Left lung (tissue), 10 donors: ENCODE results near the gene KHDC1L. TPM values are rescaled to one million over a fixed set of nuclear protein-coding genes. Genes with fewer than 3 reads are reported as not detected.

Experiments used
- ATAC-seq: fragments of 200-7000 bp; cut with Tn5 transposase; one replicate; pipeline ENCODE4 v1.9.1; 2020; ENCODE audit warnings: moderate library complexity
- DNase-seq, 4 donors: peaks; one replicate each; pipeline ENCODE4 v3.0.0-alpha.2; 2013 to 2020
- H3K27ac ChIP-seq, 2 donors: fragments of 200-600 bp; sonication (generic) in 1 of 2; one replicate each; pipeline versions ENCODE4 v1.5.0 to v1.8.0; 2020 to 2021
- H3K27me3 ChIP-seq, 2 donors: fragments of 200-600 bp; sonication (generic) in 1 of 2; one replicate each; pipeline versions ENCODE4 v1.5.0 to v1.8.0; 2020 to 2021
- H3K36me3 ChIP-seq, 2 donors: fragments of 200-600 bp; sonication (generic) in 1 of 2; one replicate each; pipeline versions ENCODE4 v1.5.0 to v1.8.0; 2020 to 2021
- H3K4me1 ChIP-seq, 2 donors: fragments of 200-600 bp; one replicate each; pipeline ENCODE4 v1.8.0; 2021
- H3K4me3 ChIP-seq, 2 donors: fragments of 200-600 bp; sonication (generic) in 1 of 2; one replicate each; pipeline versions ENCODE4 v1.5.0 to v1.8.0; 2020 to 2021; ENCODE audit warnings: mild to moderate bottlenecking in 1 of 2
- H3K9me3 ChIP-seq, 2 donors: fragments of 200-600 bp; sonication (generic) in 1 of 2; one replicate each; pipeline versions ENCODE4 v1.5.0 to v1.8.0; 2020 to 2021
- CTCF ChIP-seq, 2 donors: fragments of 200-600 bp; sonication (generic) in 1 of 2; IDR thresholded peaks; one replicate each; pipeline versions ENCODE4 v1.5.0 to v1.8.0; 2021; ENCODE audit warnings: antibody characterized with exemption in 2 of 2
- intact Hi-C, 2 donors: fragments of 100-400 bp; cut with DNase I; formaldehyde crosslinking; loops; one replicate each; pipeline versions ENCODE4 v1.11.2 to v1.14.2; 2022
- polyA plus RNA-seq, 6 donors: library from polyadenylated mRNA; unstranded; fragments of 120-200 nt; gene quantifications; one replicate each; pipeline ENCODE4 v1.2.1, GENCODE V29; 2013; ENCODE audit not compliant: insufficient read length in 6 of 6
- total RNA-seq, 2 donors: library from RNA; stranded (reverse); fragmentation: NEBNext Ultra II Directional; extraction: Animal tissue kit (Norgen Biotek cat#: 25700); gene quantifications; one replicate each; pipeline ENCODE4 v1.2.1, GENCODE V29; 2021
- donor health status: DM: no; HTN: yes; CAD: no.
- donor health status: DM: no; HTN: no; CAD: no.

The KHDC1L gene
- total and polyA plus RNA-seq, 8 donors = 0.24 to 1.2 (median 0.88) TPM; not detected in 2

GRCh38 chr6:73227606-73228255, 2.4 kb upstream of the KHDC1L start:
- ATAC-seq (no peak), DNase-seq (no peak)
- Histone ChIP-seq H3K36me3 (no peaks in the 10 kb centered on the region), H3K27me3 (no peaks in the 10 kb centered on the region), H3K4me3 (no peak overlapping the region), H3K27ac (no peak overlapping the region), H3K4me1 (no peaks in the 10 kb centered on the region), H3K9me3 (no peaks in the 10 kb centered on the region)
- TF ChIP-seq CTCF (IDR thresholded peaks at IDR 0.05) = no peak
- intact Hi-C loops = no loop called here

- ATAC-seq = no peak
- Histone ChIP-seq H3K4me1 (no peaks in the 10 kb centered on the region), H3K27ac (no peak overlapping the region), H3K9me3 (peaks cover 0 to 2% of the 10 kb centered on the region in 2 donors), H3K27me3 (no peaks in the 10 kb centered on the region), H3K36me3 (no peaks in the 10 kb centered on the region), H3K4me3 (no peak overlapping the region)
- intact Hi-C loops = no loop called here
- no peak for TF ChIP-seq CTCF (IDR thresholded peaks at IDR 0.05)
- no peak for DNase-seq
These were observed 8.4 kb downstream of the KHDC1L start for GRCh38 chr6:73216859-73217258.

- Histone ChIP-seq H3K4me3 (no peak overlapping the region), H3K36me3 (no peaks in the 10 kb centered on the region)
- intact Hi-C loops = no loop called here
These were observed 16.2 kb downstream of the KHDC1L start for GRCh38 chr6:73209117-73209516.

GRCh38 chr6:73207221-73207837, 18.0 kb downstream of the KHDC1L start:
- no peak overlapping the region for H3K4me3 ChIP-seq
- no peaks in the 10 kb centered on the region for H3K36me3 ChIP-seq
- TF ChIP-seq CTCF (IDR thresholded peaks at IDR 0.05) = no peak
- no peak for DNase-seq
- no peaks in the 10 kb centered on the region for H3K9me3 ChIP-seq
- intact Hi-C loops = no loop called here
- no peaks in the 10 kb centered on the region for H3K4me1 ChIP-seq
- no peak for ATAC-seq
- no peaks in the 10 kb centered on the region for H3K27me3 ChIP-seq
- no peak overlapping the region for H3K27ac ChIP-seq

More at GRCh38 chr6:73209117-73209516, 16.2 kb downstream of the KHDC1L start:
- Histone ChIP-seq H3K4me1 (no peaks in the 10 kb centered on the region), H3K27ac (no peak overlapping the region), H3K27me3 (no peaks in the 10 kb centered on the region), H3K9me3 (no peaks in the 10 kb centered on the region)
- DNase-seq = no peak
- no peak for ATAC-seq
- no peak for TF ChIP-seq CTCF (IDR thresholded peaks at IDR 0.05)

GRCh38 chr6:73204252-73204651, 21.0 kb downstream of the KHDC1L start:
- no peaks in the 10 kb centered on the region for H3K4me1 ChIP-seq
- H3K9me3 ChIP-seq = no peaks in the 10 kb centered on the region
- H3K27me3 ChIP-seq = no peaks in the 10 kb centered on the region
- ATAC-seq (no peak), DNase-seq (no peak)
- no peaks in the 10 kb centered on the region for H3K36me3 ChIP-seq
- H3K4me3 ChIP-seq = no peak overlapping the region
- intact Hi-C loops = no loop called here
- TF ChIP-seq CTCF (IDR thresholded peaks at IDR 0.05) = no peak
- H3K27ac ChIP-seq = no peak overlapping the region
